ENCODE measurements around the gene ARSG. TPM values are rescaled to one million over a fixed set of nuclear protein-coding genes. Genes with fewer than 3 reads are reported as not detected.

Gene ARSG
- total and polyA plus RNA-seq, 2 donors (not counting 1 experiment from before 2014, with no cell fraction given), result 5.5 to 18.4 TPM

- POLR2A ChIA-PET, result interaction anchor here (1.6 kb wide), 1 partner anchor 11 kb away, joined by 4 read pairs; the partner anchor contains the start of genes ARSG and SLC16A6
- Histone ChIP-seq H3K79me2 (ENCODE audit: control insufficient read depth, insufficient read depth, low read length) (no peaks in the 10 kb centered on the region), H3K4me1 (ENCODE audit: control insufficient read depth in 2 of 2, insufficient read depth in 2 of 2, low read length in 2 of 2) (no peaks in the 10 kb centered on the region), H3K4me3 (ENCODE audit: control extremely low read depth in 1 of 5, extremely low read depth in 1 of 5, insufficient read depth in 1 of 5, low read depth in 2 of 5, low read length in 4 of 5) (no peak overlapping the region), H3K27me3 (replicated peaks in 1 of 4; ENCODE audit: control extremely low read depth in 1 of 4, control insufficient read depth in 3 of 4, insufficient read depth in 4 of 4, low read length in 3 of 4) (no peaks in the 10 kb centered on the region), H3K4me2 (replicated peaks; ENCODE audit: low read depth, low read length, poor library complexity, severe bottlenecking) (no peak overlapping the region), H3K36me3 (replicated peaks in 1 of 2; ENCODE audit: control extremely low read depth in 1 of 2, control insufficient read depth in 1 of 2, extremely low read depth in 1 of 2, insufficient read depth in 2 of 2, low read length in 1 of 2) (peaks cover 0 to 2% of the 10 kb centered on the region in 2 experiments), H2AFZ (ENCODE audit: insufficient read depth, low read depth, low read length, poor library complexity, severe bottlenecking) (no peak overlapping the region), H3K9me3 (ENCODE audit: control extremely low read depth in 1 of 3, control insufficient read depth in 2 of 3, insufficient read depth in 1 of 3, low read length in 2 of 3) (no peaks in the 10 kb centered on the region), H4K20me1 (ENCODE audit: control insufficient read depth, insufficient read depth, low read length, poor library complexity, severe bottlenecking) (no peaks in the 10 kb centered on the region), H3K9ac (ENCODE audit: low read length) (no peak overlapping the region), H3K27ac (ENCODE audit: low read length in 2 of 2) (no peak overlapping the region)
- Mint-ChIP-seq H3K27ac (no peak overlapping the region), H3K4me1 (no peaks in the 10 kb centered on the region), H3K4me3 (no peak overlapping the region), H3K27me3 (no peaks in the 10 kb centered on the region), H3K9me3 (ENCODE audit: insufficient read depth) (no peaks in the 10 kb centered on the region)
- intact Hi-C loops (cut with micrococcal nuclease), result no loop called here
- CTCF ChIA-PET, result interaction anchor here (1.4 kb wide), 1 partner anchor 130 kb away, joined by 3 read pairs; no protein-coding TSS in a partner anchor
- TF ChIP-seq CTCF (IDR thresholded peaks at IDR 0.05) (no peak), EZH2 (IDR thresholded peaks at IDR 0.05; ENCODE audit: borderline replicate concordance, insufficient read depth, low read depth, low read length, poor library complexity, severe bottlenecking) (no peak)
- ATAC-seq (ENCODE audit: low read depth) (no peak), DNase-seq (no peak)
- WGBS (ENCODE audit: insufficient coverage), result 87% methylated on average over 10 of the region's 10 CpGs
These were observed 10.8 kb downstream of the ARSG start for GRCh38 chr17:68302066-68302564.

GRCh38 chr17:68302666-68303065 is 11.4 kb downstream of the ARSG start:
- TF ChIP-seq CTCF (IDR thresholded peaks at IDR 0.05) (no peak), EZH2 (IDR thresholded peaks at IDR 0.05; ENCODE audit: borderline replicate concordance, insufficient read depth, low read depth, low read length, poor library complexity, severe bottlenecking) (no peak)
- CTCF ChIA-PET, result no interaction called here

More at GRCh38 chr17:68302666-68303065, 11.4 kb downstream of the ARSG start:
- no peaks in the 10 kb centered on the region for H4K20me1 ChIP-seq (ENCODE audit: control insufficient read depth, insufficient read depth, low read length, poor library complexity, severe bottlenecking)
- no peak overlapping the region for H3K4me2 ChIP-seq (replicated peaks; ENCODE audit: low read depth, low read length, poor library complexity, severe bottlenecking)
- DNase-seq, result no peak
- H2AFZ ChIP-seq (ENCODE audit: insufficient read depth, low read depth, low read length, poor library complexity, severe bottlenecking), result no peak overlapping the region
- H3K9ac ChIP-seq (ENCODE audit: low read length), result no peak overlapping the region
- no peak overlapping the region for H3K27ac ChIP-seq (ENCODE audit: low read length in 2 of 2)
- H3K27me3 ChIP-seq (replicated peaks in 1 of 4; ENCODE audit: control extremely low read depth in 1 of 4, control insufficient read depth in 3 of 4, insufficient read depth in 4 of 4, low read length in 3 of 4), result no peaks in the 10 kb centered on the region
- no peaks in the 10 kb centered on the region for H3K9me3 Mint-ChIP-seq (ENCODE audit: insufficient read depth)
- intact Hi-C loops (cut with micrococcal nuclease), result no loop called here
- H3K36me3 ChIP-seq (replicated peaks in 1 of 2; ENCODE audit: control extremely low read depth in 1 of 2, control insufficient read depth in 1 of 2, extremely low read depth in 1 of 2, insufficient read depth in 2 of 2, low read length in 1 of 2), result peaks cover 0 to 2% of the 10 kb centered on the region in 2 experiments
- H3K27ac Mint-ChIP-seq, result no peak overlapping the region
- H3K4me1 ChIP-seq (ENCODE audit: control insufficient read depth in 2 of 2, insufficient read depth in 2 of 2, low read length in 2 of 2), result no peaks in the 10 kb centered on the region
- POLR2A ChIA-PET, result interaction anchor here (1.6 kb wide), 1 partner anchor 11 kb away, joined by 4 read pairs; the partner anchor contains the start of genes ARSG and SLC16A6
- H3K27me3 Mint-ChIP-seq, result no peaks in the 10 kb centered on the region
- H3K4me3 Mint-ChIP-seq, result no peak overlapping the region
- H3K4me3 ChIP-seq (ENCODE audit: control extremely low read depth in 1 of 5, extremely low read depth in 1 of 5, insufficient read depth in 1 of 5, low read depth in 2 of 5, low read length in 4 of 5), result no peak overlapping the region
- no peaks in the 10 kb centered on the region for H3K79me2 ChIP-seq (ENCODE audit: control insufficient read depth, insufficient read depth, low read length)
- H3K9me3 ChIP-seq (ENCODE audit: control extremely low read depth in 1 of 3, control insufficient read depth in 2 of 3, insufficient read depth in 1 of 3, low read length in 2 of 3), result no peaks in the 10 kb centered on the region
- no peak for ATAC-seq (ENCODE audit: low read depth)
- H3K4me1 Mint-ChIP-seq, result no peaks in the 10 kb centered on the region
- WGBS (ENCODE audit: insufficient coverage), result 87% methylated on average over 4 of the region's 4 CpGs

Measured in B cell (primary cell).